Central memory CD8-positive, alpha-beta T cell (primary cell): ENCODE measurements around the gene OSBPL10.

ENCODE experiments used
- ATAC-seq: fragments of 150-1000 bp; cut with Tn5 transposase; replicated peaks from 2 replicates; pipeline ENCODE4 v1.10.0; 2022; ENCODE audit warnings: mild to moderate bottlenecking, moderate FRiP score, moderate number of reproducible peaks; ENCODE audit not compliant: poor library complexity, severe bottlenecking; ENCODE audit errors: extremely low read depth
- DNase-seq, 2 donors: peaks; one replicate each; pipeline ENCODE4 v3.0.0; 2021; ENCODE audit warnings: low spot score in 2 of 2
- H3K27ac Mint-ChIP-seq: one replicate; pipeline ENCODE4 v1.8.0; 2022; ENCODE audit warnings: low read depth, mild to moderate bottlenecking, moderate library complexity, mixed read lengths
- H3K27me3 Mint-ChIP-seq: one replicate; pipeline ENCODE4 v1.8.0; 2022; ENCODE audit warnings: mixed read lengths
- H3K36me3 Mint-ChIP-seq: one replicate; pipeline ENCODE4 v1.8.0; 2022; ENCODE audit warnings: mild to moderate bottlenecking, moderate library complexity, mixed read lengths; ENCODE audit not compliant: insufficient read depth
- H3K4me1 Mint-ChIP-seq: one replicate; pipeline ENCODE4 v1.8.0; 2022; ENCODE audit warnings: mixed read lengths
- H3K4me3 Mint-ChIP-seq: one replicate; pipeline ENCODE4 v1.8.0; 2022; ENCODE audit warnings: mild to moderate bottlenecking, moderate library complexity, mixed read lengths
- H3K9me3 Mint-ChIP-seq: one replicate; pipeline ENCODE4 v1.8.0; 2022; ENCODE audit warnings: mixed read lengths

Gene OSBPL10

DNA sequence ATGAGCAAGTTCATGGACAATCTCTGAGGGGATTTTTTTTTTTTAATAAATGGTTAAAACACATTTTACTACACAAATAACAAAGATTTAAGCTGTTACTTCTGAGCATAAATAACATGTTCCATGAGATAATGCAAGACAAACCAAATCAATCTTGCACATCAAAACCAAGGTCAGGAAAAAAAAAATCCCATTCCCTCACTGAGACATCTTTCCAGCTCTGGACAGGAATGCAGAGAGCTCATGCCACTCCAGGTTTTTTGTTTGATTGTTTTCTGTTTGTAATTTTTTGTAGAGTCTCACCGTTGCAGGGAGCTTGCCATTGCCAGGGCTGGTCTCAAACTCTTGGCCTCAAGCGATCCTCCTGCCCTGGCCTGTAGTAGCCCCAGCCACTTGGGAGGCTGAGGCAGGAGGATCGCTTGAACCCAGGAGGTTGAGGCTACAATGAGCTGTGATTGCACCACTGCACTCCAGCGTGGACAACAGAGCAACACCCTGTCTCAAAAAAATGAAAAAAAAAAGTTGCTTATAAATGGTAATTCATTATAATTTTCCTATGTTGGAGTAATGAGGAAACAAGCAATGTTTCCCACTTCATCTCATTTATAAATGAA, 14.0 kb downstream of the OSBPL10 start:
- no peak overlapping the region for H3K27ac Mint-ChIP-seq
- H3K36me3 Mint-ChIP-seq = peaks cover 2% of the 10 kb centered on the region
- H3K9me3 Mint-ChIP-seq = no peaks in the 10 kb centered on the region
- no peak for ATAC-seq
- peaks cover 22% of the 10 kb centered on the region for H3K27me3 Mint-ChIP-seq
- H3K4me1 Mint-ChIP-seq = no peaks in the 10 kb centered on the region
- no peak overlapping the region for H3K4me3 Mint-ChIP-seq
- DNase-seq = no peak

DNA sequence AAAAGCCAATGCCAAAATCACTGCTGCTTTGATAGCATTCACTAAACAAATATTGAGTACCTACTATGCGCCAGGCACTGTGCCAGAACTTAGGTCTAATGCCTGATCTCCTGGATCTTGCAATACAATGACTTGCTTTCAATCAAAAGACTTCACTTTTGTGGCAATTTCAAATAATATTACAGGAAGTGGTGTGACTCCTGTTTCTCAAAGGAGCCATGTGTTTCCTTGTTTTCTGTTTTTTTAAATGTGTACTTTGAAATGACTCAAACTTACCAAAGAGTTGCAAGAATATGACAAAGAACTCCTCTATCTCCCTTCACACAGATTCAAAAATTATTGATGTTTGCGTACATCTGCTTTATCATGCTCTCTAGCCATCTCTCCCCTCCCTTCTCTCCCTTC, 18.3 kb downstream of the OSBPL10 start:
- no peak for DNase-seq
- no peak for ATAC-seq
- no peaks in the 10 kb centered on the region for H3K9me3 Mint-ChIP-seq
- peaks cover 2% of the 10 kb centered on the region for H3K36me3 Mint-ChIP-seq
- H3K4me3 Mint-ChIP-seq = no peak overlapping the region
- no peak overlapping the region for H3K27ac Mint-ChIP-seq
- peaks cover 7% of the 10 kb centered on the region for H3K4me1 Mint-ChIP-seq
- H3K27me3 Mint-ChIP-seq = peaks cover 26% of the 10 kb centered on the region

DNA sequence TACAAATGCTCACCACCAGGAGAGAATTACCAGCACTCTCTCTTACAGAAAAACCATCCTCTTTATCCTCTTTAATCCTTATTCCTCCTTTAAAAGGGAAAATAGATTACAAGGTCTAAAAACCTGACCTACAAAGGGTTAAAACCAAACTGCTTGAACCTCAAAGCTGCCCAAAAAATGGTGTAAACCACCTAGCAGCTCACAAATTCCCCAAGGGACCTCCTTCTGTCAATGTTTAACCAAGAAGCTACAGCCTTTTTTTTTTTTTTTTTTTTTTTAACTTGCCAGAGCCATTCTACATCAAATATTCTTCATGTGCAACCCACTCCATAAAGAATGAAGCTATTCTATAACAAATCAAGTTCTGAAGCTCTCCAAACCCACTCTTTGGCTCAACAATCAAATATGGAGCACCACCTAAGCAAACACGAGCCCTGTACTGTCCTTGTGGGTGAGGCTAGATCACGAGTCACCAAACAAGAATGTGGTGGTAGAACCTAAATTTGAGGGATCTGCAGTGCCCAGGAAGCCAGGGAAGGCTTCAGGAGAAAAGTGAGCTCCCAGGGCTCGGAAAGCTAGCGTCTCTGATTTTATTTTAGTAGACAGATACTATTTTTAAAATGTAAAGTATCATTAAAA, 20.1 kb downstream of the OSBPL10 start:
- ATAC-seq (no peak), DNase-seq (no peak)
- Mint-ChIP-seq H3K27me3 (peaks cover 26% of the 10 kb centered on the region), H3K4me1 (peaks cover 7% of the 10 kb centered on the region), H3K27ac (no peak overlapping the region), H3K9me3 (no peaks in the 10 kb centered on the region), H3K36me3 (peaks cover 2% of the 10 kb centered on the region), H3K4me3 (no peak overlapping the region)

DNA sequence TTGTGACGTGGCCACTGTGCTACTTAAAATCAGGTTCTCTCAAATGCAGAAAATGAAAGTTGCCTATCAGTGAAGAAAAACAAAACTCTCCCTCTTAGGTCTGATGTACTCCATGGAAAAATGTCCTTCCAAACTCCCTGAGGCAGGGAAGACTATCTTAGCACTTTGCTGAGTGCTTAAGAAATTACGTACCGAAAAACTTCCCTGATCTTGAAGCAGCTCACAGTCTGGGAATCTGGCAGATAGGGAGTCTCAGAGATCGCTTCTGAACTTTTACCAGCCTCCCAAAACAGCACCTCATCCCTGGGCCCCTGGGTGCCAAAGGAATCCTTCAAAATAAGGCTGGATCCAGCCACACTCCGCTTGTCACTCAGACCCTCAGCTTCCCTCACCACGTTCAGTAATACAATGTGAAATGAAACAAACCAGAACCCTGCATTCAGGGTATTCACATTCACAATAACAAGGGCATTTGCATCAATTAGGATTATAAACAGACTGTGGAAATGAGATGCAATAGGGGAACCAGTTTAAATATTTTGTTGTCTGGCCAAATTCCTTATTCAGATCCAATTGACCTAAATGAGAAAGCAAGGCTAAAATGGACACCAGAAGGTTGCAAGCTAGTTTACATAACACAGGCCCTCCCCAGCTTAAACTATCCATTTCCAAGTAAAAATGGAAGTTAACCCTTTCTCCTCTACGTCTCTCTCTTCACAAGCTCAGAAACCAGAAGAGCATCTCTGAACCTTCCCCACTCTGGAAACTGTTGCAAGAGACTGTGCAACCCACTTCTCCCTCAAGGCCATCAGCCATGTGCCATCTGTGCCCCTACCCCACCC, 20.9 kb downstream of the OSBPL10 start:
- peaks cover 7% of the 10 kb centered on the region for H3K4me1 Mint-ChIP-seq
- no peak for DNase-seq
- peaks cover 6% of the 10 kb centered on the region for H3K9me3 Mint-ChIP-seq
- peaks cover 2% of the 10 kb centered on the region for H3K36me3 Mint-ChIP-seq
- no peak overlapping the region for H3K27ac Mint-ChIP-seq
- no peak overlapping the region for H3K4me3 Mint-ChIP-seq
- peaks cover 26% of the 10 kb centered on the region for H3K27me3 Mint-ChIP-seq
- no peak for ATAC-seq

DNA sequence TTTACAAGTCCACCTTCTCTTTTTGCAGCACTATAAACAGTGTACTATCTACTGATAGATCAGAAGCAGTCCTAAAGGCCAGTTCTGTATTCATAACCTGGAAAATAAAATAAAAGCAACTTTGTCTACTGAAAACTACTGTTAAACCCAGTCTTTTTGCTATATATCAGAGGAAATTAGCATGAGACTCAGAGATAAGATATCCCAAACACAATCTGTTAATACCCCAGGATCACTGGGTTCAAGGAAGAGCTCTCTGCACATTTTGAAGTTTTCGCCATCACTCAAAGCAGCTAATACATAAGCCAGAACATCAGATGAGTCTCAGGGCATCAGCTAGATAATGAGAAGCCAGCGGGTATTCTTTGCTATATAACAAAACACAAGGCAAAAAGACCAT, 21.8 kb downstream of the OSBPL10 start:
- DNase-seq (no peak), ATAC-seq (no peak)
- Mint-ChIP-seq H3K9me3 (peaks cover 6% of the 10 kb centered on the region), H3K36me3 (no peaks in the 10 kb centered on the region), H3K27ac (no peak overlapping the region), H3K4me3 (no peak overlapping the region), H3K27me3 (peaks cover 25% of the 10 kb centered on the region), H3K4me1 (peaks cover 7% of the 10 kb centered on the region)

DNA sequence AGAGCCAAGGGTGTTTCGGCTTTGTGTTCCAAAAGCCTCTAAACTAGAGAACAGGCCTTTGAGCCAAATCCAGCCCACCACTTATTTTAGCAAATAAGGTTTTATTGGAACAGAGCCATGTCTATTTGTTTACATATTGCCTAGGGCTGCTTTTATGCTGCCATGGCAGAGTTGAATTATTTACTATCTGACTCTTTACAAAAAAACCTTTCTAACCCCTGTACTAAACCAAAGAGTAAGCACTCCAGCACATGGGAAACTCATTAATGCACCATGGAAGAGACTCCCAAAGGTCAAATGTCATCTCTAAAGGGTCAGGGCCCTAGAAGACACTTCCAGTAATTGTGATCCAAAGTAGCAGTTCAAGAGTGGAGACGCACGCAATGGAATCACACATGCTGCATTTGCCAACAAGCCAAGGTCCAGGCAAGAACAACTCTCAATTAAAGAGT, 22.3 kb downstream of the OSBPL10 start:
- H3K4me1 Mint-ChIP-seq = peaks cover 7% of the 10 kb centered on the region
- no peak for ATAC-seq
- H3K36me3 Mint-ChIP-seq = no peaks in the 10 kb centered on the region
- H3K4me3 Mint-ChIP-seq = no peak overlapping the region
- peaks cover 6% of the 10 kb centered on the region for H3K9me3 Mint-ChIP-seq
- no peak overlapping the region for H3K27ac Mint-ChIP-seq
- peaks cover 19% of the 10 kb centered on the region for H3K27me3 Mint-ChIP-seq
- no peak for DNase-seq

DNA sequence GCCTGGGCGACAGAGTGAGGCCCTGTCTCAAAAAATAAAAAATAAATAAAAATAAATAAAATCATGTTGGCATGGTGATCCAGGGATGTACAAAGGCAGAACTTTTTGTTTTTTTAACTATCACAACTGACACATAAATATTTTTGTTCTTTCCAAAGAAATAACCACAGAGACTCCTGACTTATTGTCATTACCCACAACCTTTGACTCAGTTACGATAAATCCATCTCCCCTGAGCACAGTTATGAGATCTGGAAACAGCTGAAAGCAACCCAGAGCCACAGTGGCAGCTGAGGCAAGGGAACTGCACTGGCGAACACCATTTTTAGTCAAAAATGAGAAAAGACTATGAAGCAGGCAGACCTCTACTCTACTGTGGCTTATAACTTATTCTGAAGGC, 24.0 kb downstream of the OSBPL10 start:
- no peak overlapping the region for H3K27ac Mint-ChIP-seq
- H3K9me3 Mint-ChIP-seq = peaks cover 6% of the 10 kb centered on the region
- no peaks in the 10 kb centered on the region for H3K36me3 Mint-ChIP-seq
- DNase-seq (no peak), ATAC-seq (no peak)
- H3K27me3 Mint-ChIP-seq = peaks cover 13% of the 10 kb centered on the region
- H3K4me1 Mint-ChIP-seq = peaks cover 7% of the 10 kb centered on the region
- no peak overlapping the region for H3K4me3 Mint-ChIP-seq

DNA sequence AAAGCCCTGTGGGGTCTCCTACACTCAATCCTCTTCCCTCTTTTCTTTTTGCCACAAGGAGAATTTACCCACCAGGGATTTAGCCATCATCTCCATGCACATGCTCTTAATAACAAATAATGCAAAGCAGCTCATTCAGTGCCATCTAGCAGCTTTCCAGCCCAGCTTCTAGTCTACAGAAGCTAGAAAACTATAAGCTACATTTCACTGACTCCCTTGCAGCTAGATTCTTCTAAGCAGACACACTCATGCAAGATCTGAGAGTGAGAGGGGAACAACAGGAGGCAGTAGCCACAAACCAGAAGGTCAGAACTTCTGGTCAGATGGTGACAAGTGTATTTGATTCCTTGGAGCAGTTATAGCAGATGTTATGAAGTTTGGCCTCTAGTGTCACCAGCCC, 25.5 kb downstream of the OSBPL10 start:
- H3K27ac Mint-ChIP-seq = no peak overlapping the region
- H3K36me3 Mint-ChIP-seq = no peaks in the 10 kb centered on the region
- no peak for DNase-seq

DNA sequence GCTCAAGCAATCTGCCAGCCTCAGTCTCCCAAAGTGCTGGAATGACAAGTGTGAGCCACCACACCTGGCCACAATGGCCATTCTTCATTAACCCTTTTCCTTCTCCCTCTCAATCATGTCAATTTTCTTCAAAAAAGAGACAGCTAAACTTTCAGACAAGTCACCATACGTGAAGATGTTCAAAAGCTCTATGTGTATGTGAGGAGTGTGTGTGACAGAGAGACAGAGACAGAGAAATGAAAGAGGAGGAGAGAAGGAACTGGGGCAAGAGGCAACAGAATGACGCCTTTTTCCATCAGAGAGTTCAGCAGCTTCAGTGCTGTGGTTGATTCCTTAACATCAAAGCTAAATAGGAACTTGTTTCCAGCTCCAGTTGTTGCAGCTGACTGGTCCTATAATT, 27.4 kb downstream of the OSBPL10 start:
- no peaks in the 10 kb centered on the region for H3K4me1 Mint-ChIP-seq
- DNase-seq (no peak), ATAC-seq (no peak)
- H3K4me3 Mint-ChIP-seq = no peak overlapping the region
- no peaks in the 10 kb centered on the region for H3K36me3 Mint-ChIP-seq
- peaks cover 3% of the 10 kb centered on the region for H3K27me3 Mint-ChIP-seq
- peaks cover 6% of the 10 kb centered on the region for H3K9me3 Mint-ChIP-seq
- no peak overlapping the region for H3K27ac Mint-ChIP-seq

More for the DNA sequence above, 25.5 kb downstream of the OSBPL10 start:
- H3K9me3 Mint-ChIP-seq = peaks cover 6% of the 10 kb centered on the region
- H3K4me1 Mint-ChIP-seq = peaks cover 2% of the 10 kb centered on the region
- no peak overlapping the region for H3K4me3 Mint-ChIP-seq
- ATAC-seq = no peak
- H3K27me3 Mint-ChIP-seq = peaks cover 6% of the 10 kb centered on the region

DNA sequence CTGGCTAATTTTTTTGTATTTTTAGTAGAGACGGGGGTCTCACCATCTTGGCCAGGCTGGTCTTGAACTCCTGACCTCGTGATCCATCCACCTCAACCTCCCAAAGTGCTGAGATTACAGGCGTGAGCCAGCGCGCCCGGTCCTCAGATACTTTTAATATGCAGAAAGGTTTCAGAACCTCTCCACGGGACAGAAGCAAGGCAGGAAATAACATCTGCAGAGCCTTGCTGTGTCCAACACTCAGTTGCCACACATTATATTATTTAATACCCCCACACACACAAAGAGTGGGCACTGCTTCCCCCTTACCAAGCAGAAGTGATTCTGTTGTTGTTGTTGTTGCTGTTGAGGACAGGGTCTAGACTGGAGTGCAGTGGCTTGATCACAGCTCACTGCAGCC, 28.0 kb downstream of the OSBPL10 start:
- Mint-ChIP-seq H3K9me3 (peaks cover 6% of the 10 kb centered on the region), H3K27me3 (peaks cover 7% of the 10 kb centered on the region), H3K36me3 (no peaks in the 10 kb centered on the region), H3K27ac (no peak overlapping the region), H3K4me1 (no peaks in the 10 kb centered on the region), H3K4me3 (no peak overlapping the region)
- DNase-seq (no peak), ATAC-seq (no peak)

DNA sequence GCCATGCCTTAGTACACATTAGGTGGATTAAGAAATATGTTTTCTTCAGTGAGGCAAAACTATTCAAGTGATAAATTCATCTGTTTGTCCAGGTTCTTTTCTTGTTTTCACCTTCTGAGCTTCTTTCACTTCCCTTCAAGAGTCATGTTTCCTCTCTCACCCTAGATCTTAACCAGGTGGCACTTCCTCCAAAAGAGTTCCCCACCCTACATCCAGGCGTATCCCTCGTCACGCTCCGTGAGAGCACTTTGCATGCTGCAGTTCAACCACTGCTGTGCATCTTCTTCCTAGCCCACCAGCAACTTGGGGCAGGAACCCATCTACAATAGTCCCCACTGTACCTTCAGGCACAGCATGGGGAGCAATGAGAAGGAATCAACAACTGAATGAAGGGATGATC, 28.9 kb downstream of the OSBPL10 start:
- Mint-ChIP-seq H3K36me3 (no peaks in the 10 kb centered on the region), H3K27me3 (peaks cover 12% of the 10 kb centered on the region), H3K4me1 (no peaks in the 10 kb centered on the region), H3K4me3 (no peak overlapping the region), H3K9me3 (peaks cover 6% of the 10 kb centered on the region), H3K27ac (no peak overlapping the region)
- DNase-seq (no peak), ATAC-seq (no peak)

DNA sequence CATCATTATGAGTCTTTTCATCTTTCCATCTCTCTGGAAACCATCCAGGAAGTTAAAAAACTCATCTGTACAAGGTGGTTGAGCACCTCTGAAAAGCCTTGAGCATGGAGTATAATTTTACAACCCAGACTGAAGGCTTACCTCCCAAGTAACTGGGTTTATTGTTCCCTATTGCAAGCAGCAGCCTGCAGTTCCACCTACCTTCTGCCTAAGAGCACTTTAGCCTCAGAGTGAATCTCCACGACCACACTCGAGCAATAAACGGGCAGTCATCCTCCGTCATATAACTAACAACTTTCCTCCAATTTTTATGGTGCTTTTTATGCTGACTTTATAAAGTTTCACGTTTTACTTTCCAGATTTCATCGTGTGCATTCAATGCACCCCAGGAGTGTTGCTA, 32.8 kb downstream of the OSBPL10 start:
- Mint-ChIP-seq H3K4me1 (no peaks in the 10 kb centered on the region), H3K36me3 (no peaks in the 10 kb centered on the region), H3K9me3 (no peaks in the 10 kb centered on the region), H3K27me3 (peaks cover 22% of the 10 kb centered on the region), H3K4me3 (no peak overlapping the region), H3K27ac (no peak overlapping the region)
- ATAC-seq = no peak
- no peak for DNase-seq

DNA sequence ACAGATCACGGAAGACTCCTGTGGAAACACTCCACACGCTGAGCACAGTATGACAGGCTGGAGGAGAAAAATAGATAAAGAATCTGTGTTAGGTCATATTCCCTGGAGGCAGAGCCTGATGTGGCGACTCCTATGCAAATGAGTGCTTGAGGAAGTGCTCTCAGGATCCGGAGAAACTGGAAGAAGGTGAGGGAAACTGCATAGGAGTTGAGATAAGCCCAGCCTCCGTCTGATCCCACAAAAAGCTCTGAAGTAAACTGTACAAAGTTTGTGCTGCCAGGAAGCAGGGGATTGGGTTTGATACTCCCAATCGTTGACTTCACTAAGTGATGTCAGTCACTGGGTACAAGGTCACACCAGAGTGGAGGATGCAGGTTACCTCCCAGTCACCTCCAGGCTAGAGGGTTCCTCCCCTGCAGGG, 33.4 kb downstream of the OSBPL10 start:
- no peaks in the 10 kb centered on the region for H3K9me3 Mint-ChIP-seq

More for the DNA sequence above, 33.4 kb downstream of the OSBPL10 start:
- ATAC-seq (no peak), DNase-seq (no peak)
- no peaks in the 10 kb centered on the region for H3K4me1 Mint-ChIP-seq
- H3K4me3 Mint-ChIP-seq = no peak overlapping the region
- H3K27ac Mint-ChIP-seq = no peak overlapping the region
- no peaks in the 10 kb centered on the region for H3K36me3 Mint-ChIP-seq
- peaks cover 22% of the 10 kb centered on the region for H3K27me3 Mint-ChIP-seq
